Hepatocyte (in vitro differentiated cells): Measurements from ENCODE around the gene ABCA3. TPM values are rescaled to one million over a fixed set of nuclear protein-coding genes. Genes with fewer than 3 reads are reported as not detected.

Experiments used
- DNase-seq: peaks from one replicate; pipeline ENCODE4 v3.0.0-alpha.2; 2016; ENCODE audit warnings: low spot score
- H2AFZ ChIP-seq: fragments of 200-600 bp; sonication (generic); 2 replicates; pipeline ENCODE4 v1.6.0; 2016; ENCODE audit warnings: antibody characterized with exemption, mild to moderate bottlenecking
- H3K27ac ChIP-seq: fragments of 200-600 bp; sonication (generic); 2 replicates; pipeline ENCODE4 v1.5.1; 2016; ENCODE audit warnings: mild to moderate bottlenecking
- H3K27me3 ChIP-seq: fragments of 200-600 bp; sonication (generic); 2 replicates; pipeline ENCODE4 v1.6.1; 2016
- H3K36me3 ChIP-seq: fragments of 200-600 bp; sonication (generic); replicated peaks from 2 replicates; pipeline ENCODE4 v1.5.1; 2016; ENCODE audit warnings: low read depth; ENCODE audit not compliant: insufficient read depth
- H3K4me1 ChIP-seq: fragments of 200-600 bp; sonication (generic); 2 replicates; pipeline ENCODE4 v1.5.1; 2016; ENCODE audit warnings: mild to moderate bottlenecking, moderate library complexity; ENCODE audit not compliant: insufficient read depth
- H3K4me2 ChIP-seq: fragments of 200-600 bp; sonication (generic); 2 replicates; pipeline ENCODE4 v1.6.0; 2016
- H3K4me3 ChIP-seq: fragments of 200-600 bp; sonication (generic); 2 replicates; pipeline ENCODE4 v1.5.1; 2016; ENCODE audit warnings: mild to moderate bottlenecking
- H3K79me2 ChIP-seq: fragments of 200-600 bp; sonication (generic); 2 replicates; pipeline ENCODE4 v1.6.0; 2017; ENCODE audit warnings: mild to moderate bottlenecking
- H3K9me2 ChIP-seq: fragments of 200-600 bp; sonication (generic); replicated peaks from 2 replicates; pipeline ENCODE4 v1.6.0; 2017; ENCODE audit warnings: mild to moderate bottlenecking; ENCODE audit not compliant: insufficient read depth
- H3K9me3 ChIP-seq: fragments of 200-600 bp; sonication (generic); 2 replicates; pipeline ENCODE4 v1.5.1; 2016; ENCODE audit warnings: low read depth, mild to moderate bottlenecking
- H4K20me1 ChIP-seq: fragments of 200-600 bp; sonication (generic); 2 replicates; pipeline ENCODE4 v1.6.0; 2016; ENCODE audit warnings: mild to moderate bottlenecking; ENCODE audit not compliant: insufficient read depth, poor library complexity, severe bottlenecking
- EZH2 ChIP-seq: fragments of 200-600 bp; sonication (generic); IDR thresholded peaks from 2 replicates; pipeline ENCODE4 v1.6.1; 2016; ENCODE audit warnings: antibody characterized with exemption, mild to moderate bottlenecking, borderline replicate concordance
- EZH2phosphoT487 ChIP-seq: fragments of 200-600 bp; sonication (generic); IDR thresholded peaks from one replicate; pipeline ENCODE4 v1.6.1; 2018; ENCODE audit warnings: antibody characterized with exemption, mild to moderate bottlenecking, low read depth, moderate library complexity; ENCODE audit not compliant: unreplicated experiment, severe bottlenecking
- WGBS: methylation state at CpG from one replicate; pipeline ENCODE4 v1.1.6; 2016; ENCODE audit warnings: low lambda C conversion rate; ENCODE audit errors: missing lambda C conversion rate; 5-methylcytosine and 5-hydroxymethylcytosine counted together
- polyA plus RNA-seq: library from polyadenylated mRNA; unstranded; fragments of >200 nt; fragmentation: Nextera tagmentation; extraction: Ambion mirVana; gene quantifications from 2 replicates; pipeline ENCODE4 v1.2.1, GENCODE V29; 2016
- total RNA-seq: library from RNA; depleted of rRNA; stranded (reverse); fragments of >200 nt; gene quantifications from 2 replicates; pipeline ENCODE4 v1.2.3, GENCODE V29; 2014
- TF ChIP-seq, protein P1 (sequence below): fragments of 200-600 bp; sonication (generic); IDR thresholded peaks from 2 replicates; pipeline ENCODE4 v1.5.1; 2016; ENCODE audit warnings: antibody characterized with exemption, mild to moderate bottlenecking; ENCODE audit not compliant: poor library complexity

The ABCA3 gene
- total and polyA plus RNA-seq, 2 experiments from 2014 or later, result 0.94 to 1.8 TPM

DNA sequence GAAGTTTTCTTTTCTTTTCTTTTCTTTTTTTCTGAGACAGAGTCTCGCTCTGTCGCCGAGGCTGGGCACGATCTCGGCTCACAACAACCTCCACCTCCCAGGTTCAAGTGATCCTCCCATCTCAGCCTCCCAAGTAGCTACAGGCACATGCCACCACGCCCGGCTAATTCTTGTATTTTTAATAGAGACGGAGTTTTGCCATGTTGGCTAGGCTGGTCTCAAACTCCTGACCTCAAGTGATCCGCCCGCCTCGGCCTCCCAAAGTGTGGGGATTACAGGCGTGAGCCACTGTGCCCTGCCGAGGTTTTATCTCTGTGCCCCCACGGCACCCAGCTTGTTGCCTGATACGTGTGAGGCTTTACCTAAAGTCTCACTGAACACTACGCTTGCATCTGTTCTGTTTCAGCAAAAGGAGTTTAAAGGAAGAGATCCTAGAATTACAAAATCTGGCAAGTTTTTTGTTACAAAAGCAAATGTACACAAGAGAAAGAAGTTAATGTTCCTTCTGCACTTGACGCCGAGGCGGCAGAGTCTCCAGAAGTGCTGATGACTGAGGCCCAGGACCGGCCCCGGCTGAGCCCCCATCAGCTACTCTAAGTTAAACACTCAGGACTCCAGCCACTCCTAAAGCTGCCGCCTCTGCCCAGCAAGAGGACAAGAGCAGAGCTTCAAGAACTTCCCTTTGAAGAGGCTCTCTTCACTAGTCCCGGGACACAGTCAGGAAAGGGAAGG is 9.2 kb downstream of the ABCA3 start:
- Histone ChIP-seq H3K4me3 (no peak overlapping the region), H3K4me2 (no peak overlapping the region), H2AFZ (no peak overlapping the region), H3K4me1 (no peaks in the 10 kb centered on the region), H3K27me3 (peaks cover 17% of the 10 kb centered on the region), H3K79me2 (no peaks in the 10 kb centered on the region), H4K20me1 (no peaks in the 10 kb centered on the region), H3K9me3 (no peaks in the 10 kb centered on the region), H3K27ac (no peak overlapping the region), H3K36me3 (no peaks in the 10 kb centered on the region), H3K9me2 (no peaks in the 10 kb centered on the region)
- TF ChIP-seq, protein P1, sequence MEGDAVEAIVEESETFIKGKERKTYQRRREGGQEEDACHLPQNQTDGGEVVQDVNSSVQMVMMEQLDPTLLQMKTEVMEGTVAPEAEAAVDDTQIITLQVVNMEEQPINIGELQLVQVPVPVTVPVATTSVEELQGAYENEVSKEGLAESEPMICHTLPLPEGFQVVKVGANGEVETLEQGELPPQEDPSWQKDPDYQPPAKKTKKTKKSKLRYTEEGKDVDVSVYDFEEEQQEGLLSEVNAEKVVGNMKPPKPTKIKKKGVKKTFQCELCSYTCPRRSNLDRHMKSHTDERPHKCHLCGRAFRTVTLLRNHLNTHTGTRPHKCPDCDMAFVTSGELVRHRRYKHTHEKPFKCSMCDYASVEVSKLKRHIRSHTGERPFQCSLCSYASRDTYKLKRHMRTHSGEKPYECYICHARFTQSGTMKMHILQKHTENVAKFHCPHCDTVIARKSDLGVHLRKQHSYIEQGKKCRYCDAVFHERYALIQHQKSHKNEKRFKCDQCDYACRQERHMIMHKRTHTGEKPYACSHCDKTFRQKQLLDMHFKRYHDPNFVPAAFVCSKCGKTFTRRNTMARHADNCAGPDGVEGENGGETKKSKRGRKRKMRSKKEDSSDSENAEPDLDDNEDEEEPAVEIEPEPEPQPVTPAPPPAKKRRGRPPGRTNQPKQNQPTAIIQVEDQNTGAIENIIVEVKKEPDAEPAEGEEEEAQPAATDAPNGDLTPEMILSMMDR, result no peak
- TF ChIP-seq EZH2phosphoT487 (no peak), EZH2 (no peak)
- 82% methylated on average over 23 of the region's 23 CpGs for WGBS
- DNase-seq, result no peak

DNA sequence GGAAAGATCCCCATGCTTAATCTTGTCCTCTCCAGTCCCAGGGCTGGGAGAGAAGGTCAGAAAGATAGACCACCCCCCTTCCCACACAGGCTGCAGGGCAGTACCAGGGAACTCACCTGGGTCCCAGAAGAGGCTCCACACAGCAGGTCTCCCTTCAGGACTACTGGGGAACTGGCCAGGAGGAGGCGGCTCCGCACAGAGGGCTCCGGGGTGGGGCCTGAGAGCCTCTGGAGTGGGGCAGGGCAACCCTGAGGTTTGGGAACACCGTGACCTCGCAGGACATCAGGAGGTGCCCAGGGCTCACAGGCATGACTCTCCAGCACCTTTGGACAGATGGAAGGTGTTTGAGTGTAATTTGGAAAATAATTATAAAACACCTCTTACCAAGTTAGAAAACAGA is 11.0 kb downstream of the ABCA3 start:
- H3K4me1 ChIP-seq, result no peaks in the 10 kb centered on the region
- H2AFZ ChIP-seq, result no peak overlapping the region
- H3K36me3 ChIP-seq, result no peaks in the 10 kb centered on the region
- H3K27me3 ChIP-seq, result peaks cover 17% of the 10 kb centered on the region
- no peak overlapping the region for H3K4me3 ChIP-seq
- no peaks in the 10 kb centered on the region for H3K79me2 ChIP-seq
- no peaks in the 10 kb centered on the region for H3K9me3 ChIP-seq
- no peak for DNase-seq
- H3K4me2 ChIP-seq, result no peak overlapping the region
- H3K27ac ChIP-seq, result no peak overlapping the region
- 87% methylated on average over 5 of the region's 5 CpGs for WGBS
- TF ChIP-seq EZH2 (no peak), EZH2phosphoT487 (no peak)
- TF ChIP-seq, protein P1, result no peak
- no peaks in the 10 kb centered on the region for H4K20me1 ChIP-seq
- no peaks in the 10 kb centered on the region for H3K9me2 ChIP-seq

DNA sequence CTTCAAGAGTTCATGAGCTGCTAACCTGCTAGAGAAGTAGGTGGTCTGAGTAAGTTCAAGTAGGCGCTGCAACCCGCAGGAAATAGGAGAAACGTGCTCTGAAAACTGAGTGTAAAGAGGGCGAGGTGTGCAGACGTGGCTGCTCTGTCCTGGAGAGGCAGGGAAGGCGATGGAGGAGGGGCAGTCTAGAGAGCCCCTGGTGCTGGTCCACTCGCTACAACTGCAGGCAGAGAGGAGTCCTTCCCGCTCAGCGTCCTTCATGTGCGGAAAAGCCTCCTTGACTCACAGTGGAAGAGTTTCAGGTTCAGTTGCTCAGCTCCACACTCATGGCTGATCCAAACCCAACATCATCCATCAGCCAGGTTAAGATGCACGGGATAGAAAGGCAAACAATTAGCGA is 12.1 kb downstream of the ABCA3 start:
- no peaks in the 10 kb centered on the region for H3K9me3 ChIP-seq
- no peak for DNase-seq
- H3K4me2 ChIP-seq, result no peak overlapping the region
- H3K79me2 ChIP-seq, result no peaks in the 10 kb centered on the region
- H3K9me2 ChIP-seq, result no peaks in the 10 kb centered on the region
- H3K36me3 ChIP-seq, result no peaks in the 10 kb centered on the region
- 90% methylated on average over 12 of the region's 12 CpGs for WGBS
- no peak overlapping the region for H3K4me3 ChIP-seq
- peaks cover 17% of the 10 kb centered on the region for H3K27me3 ChIP-seq
- TF ChIP-seq EZH2phosphoT487 (no peak), EZH2 (no peak)
- TF ChIP-seq, protein P1, result no peak
- H2AFZ ChIP-seq, result no peak overlapping the region
- H3K4me1 ChIP-seq, result no peaks in the 10 kb centered on the region
- H3K27ac ChIP-seq, result no peak overlapping the region
- H4K20me1 ChIP-seq, result no peaks in the 10 kb centered on the region
